ENCODE measurements around the gene EPB41L4B. TPM values are rescaled to one million over a fixed set of nuclear protein-coding genes. Genes with fewer than 3 reads are reported as not detected.

The EPB41L4B gene
- total and polyA plus RNA-seq, 2 donors (not counting 1 experiment from before 2014, with no cell fraction given) = 0.56 to 2.8 TPM

GRCh38 chr9:109282302-109282701, 38.6 kb downstream of the EPB41L4B start:
- DNase-seq (ENCODE audit: low read depth in 2 of 2) = no peak
- H3K4me1 ChIP-seq (ENCODE audit: control insufficient read depth, extremely low read depth, insufficient read depth, low read length) = no peaks in the 10 kb centered on the region
- H3K9me3 ChIP-seq (ENCODE audit: control insufficient read depth, insufficient read depth, low read depth, low read length) = no peaks in the 10 kb centered on the region
- no peaks in the 10 kb centered on the region for H3K79me2 ChIP-seq (ENCODE audit: control insufficient read depth, insufficient read depth, low read length)
- no peak overlapping the region for H3K4me2 ChIP-seq (ENCODE audit: extremely low read depth, insufficient read depth, low read length)
- H2AFZ ChIP-seq (ENCODE audit: low read length) = no peak overlapping the region
- H3K27ac ChIP-seq (ENCODE audit: insufficient read depth, low read length) = no peak overlapping the region
- H4K20me1 ChIP-seq (ENCODE audit: control insufficient read depth, extremely low read depth, insufficient read depth, low read length) = no peaks in the 10 kb centered on the region
- no peak overlapping the region for H3K9ac ChIP-seq (ENCODE audit: insufficient read depth, low read length)
- H3K36me3 ChIP-seq (ENCODE audit: control insufficient read depth, insufficient read depth, low read length) = no peaks in the 10 kb centered on the region
- TF ChIP-seq EZH2 (IDR thresholded peaks at IDR 0.05; ENCODE audit: low read length, missing control alignments) (no peak), CTCF (conservative IDR thresholded peaks at IDR 0.05 in 1 of 2, IDR thresholded peaks at IDR 0.05 in 1 of 2; ENCODE audit: low read depth in 1 of 2, low read length in 2 of 2) (no peak)
- H3K4me3 ChIP-seq (replicated peaks in 1 of 4; ENCODE audit: control extremely low read depth in 1 of 4, insufficient read depth in 1 of 4, low read depth in 3 of 4, low read length in 4 of 4) = no peak overlapping the region
- H3K27me3 ChIP-seq (ENCODE audit: control insufficient read depth, insufficient read depth, low read length) = no peaks in the 10 kb centered on the region

- no peaks in the 10 kb centered on the region for H3K36me3 ChIP-seq (ENCODE audit: control insufficient read depth, insufficient read depth, low read length)
- DNase-seq (ENCODE audit: low read depth in 2 of 2) = no peak
- no peak overlapping the region for H3K27ac ChIP-seq (ENCODE audit: insufficient read depth, low read length)
- H3K9ac ChIP-seq (ENCODE audit: insufficient read depth, low read length) = no peak overlapping the region
- no peaks in the 10 kb centered on the region for H3K79me2 ChIP-seq (ENCODE audit: control insufficient read depth, insufficient read depth, low read length)
- no peaks in the 10 kb centered on the region for H4K20me1 ChIP-seq (ENCODE audit: control insufficient read depth, extremely low read depth, insufficient read depth, low read length)
- no peak overlapping the region for H3K4me3 ChIP-seq (replicated peaks in 1 of 4; ENCODE audit: control extremely low read depth in 1 of 4, insufficient read depth in 1 of 4, low read depth in 3 of 4, low read length in 4 of 4)
- no peaks in the 10 kb centered on the region for H3K9me3 ChIP-seq (ENCODE audit: control insufficient read depth, insufficient read depth, low read depth, low read length)
- no peaks in the 10 kb centered on the region for H3K27me3 ChIP-seq (ENCODE audit: control insufficient read depth, insufficient read depth, low read length)
- H3K4me1 ChIP-seq (ENCODE audit: control insufficient read depth, extremely low read depth, insufficient read depth, low read length) = no peaks in the 10 kb centered on the region
- no peak overlapping the region for H3K4me2 ChIP-seq (ENCODE audit: extremely low read depth, insufficient read depth, low read length)
- H2AFZ ChIP-seq (ENCODE audit: low read length) = no peak overlapping the region
- TF ChIP-seq EZH2 (IDR thresholded peaks at IDR 0.05; ENCODE audit: low read length, missing control alignments) = no peak
- TF ChIP-seq CTCF (conservative IDR thresholded peaks at IDR 0.05 in 1 of 2, IDR thresholded peaks at IDR 0.05 in 1 of 2; ENCODE audit: low read depth in 1 of 2, low read length in 2 of 2) = no peak
These were observed 39.3 kb downstream of the EPB41L4B start for GRCh38 chr9:109281518-109281917.

DNA sequence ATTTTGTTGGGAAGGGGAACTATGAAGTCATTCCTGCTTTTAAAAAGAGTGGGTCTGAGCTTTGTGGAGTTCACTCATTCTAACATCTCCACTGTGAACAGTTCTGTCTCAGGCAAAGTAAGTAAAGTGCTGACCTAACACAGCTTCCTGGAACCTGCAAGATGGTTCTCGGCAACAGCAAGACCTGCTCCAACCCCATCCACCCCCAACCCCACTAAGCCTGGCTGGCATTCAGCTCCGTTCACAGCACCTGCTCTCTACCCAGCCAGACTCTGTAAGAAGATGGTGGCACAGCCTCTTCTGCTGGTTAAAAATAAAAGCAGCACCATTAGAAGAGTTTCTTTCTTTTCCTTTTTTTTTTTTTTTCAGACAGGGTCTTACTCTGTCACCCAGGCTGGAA, 42.0 kb downstream of the EPB41L4B start:
- H3K27ac ChIP-seq (ENCODE audit: insufficient read depth, low read length) = no peak overlapping the region
- no peaks in the 10 kb centered on the region for H3K4me1 ChIP-seq (ENCODE audit: control insufficient read depth, extremely low read depth, insufficient read depth, low read length)
- H3K4me2 ChIP-seq (ENCODE audit: extremely low read depth, insufficient read depth, low read length) = no peak overlapping the region
- DNase-seq (ENCODE audit: low read depth in 2 of 2) = no peak
- H4K20me1 ChIP-seq (ENCODE audit: control insufficient read depth, extremely low read depth, insufficient read depth, low read length) = no peaks in the 10 kb centered on the region
- no peaks in the 10 kb centered on the region for H3K36me3 ChIP-seq (ENCODE audit: control insufficient read depth, insufficient read depth, low read length)
- no peaks in the 10 kb centered on the region for H3K79me2 ChIP-seq (ENCODE audit: control insufficient read depth, insufficient read depth, low read length)
- no peaks in the 10 kb centered on the region for H3K9me3 ChIP-seq (ENCODE audit: control insufficient read depth, insufficient read depth, low read depth, low read length)
- no peak overlapping the region for H3K4me3 ChIP-seq (replicated peaks in 1 of 4; ENCODE audit: control extremely low read depth in 1 of 4, insufficient read depth in 1 of 4, low read depth in 3 of 4, low read length in 4 of 4)
- no peak overlapping the region for H2AFZ ChIP-seq (ENCODE audit: low read length)
- no peak for TF ChIP-seq EZH2 (IDR thresholded peaks at IDR 0.05; ENCODE audit: low read length, missing control alignments)
- TF ChIP-seq CTCF (conservative IDR thresholded peaks at IDR 0.05 in 1 of 2, IDR thresholded peaks at IDR 0.05 in 1 of 2; ENCODE audit: low read depth in 1 of 2, low read length in 2 of 2) = no peak
- H3K9ac ChIP-seq (ENCODE audit: insufficient read depth, low read length) = no peak overlapping the region
- no peaks in the 10 kb centered on the region for H3K27me3 ChIP-seq (ENCODE audit: control insufficient read depth, insufficient read depth, low read length)
